Activated CD8-positive, alpha-beta T cell treated with anti-CD3 and anti-CD28 coated beads for 36 hours (primary cell): ENCODE data around the gene PIEZO2. TPM values are rescaled to one million over a fixed set of nuclear protein-coding genes. Genes with fewer than 3 reads are reported as not detected.

Experiments used
- ATAC-seq: fragments of 200-7000 bp; cut with Tn5 transposase; one replicate; pipeline ENCODE4 v1.10.0; 2021; ENCODE audit warnings: mild to moderate bottlenecking, moderate library complexity
- CTCF ChIA-PET: fragments of 350-600 bp; sonication (Branson Sonifier 250); formaldehyde crosslinking; loops from one replicate; lab custom pipeline; 2021; ENCODE audit warnings: antibody characterized with exemption; lab: Charles Lee
- POLR2A ChIA-PET: fragments of 350-600 bp; sonication (Branson Sonifier 250); formaldehyde crosslinking; loops from one replicate; lab custom pipeline; 2021; ENCODE audit warnings: antibody characterized with exemption; lab: Charles Lee
- DNase-seq: peaks from one replicate; pipeline ENCODE4 v3.0.0-alpha.2; 2020
- H3K27ac Mint-ChIP-seq: one replicate; pipeline ENCODE4 v1.8.0; 2021; ENCODE audit warnings: mild to moderate bottlenecking, mixed read lengths
- H3K27me3 Mint-ChIP-seq: one replicate; pipeline ENCODE4 v1.8.0; 2021; ENCODE audit warnings: mixed read lengths
- H3K36me3 Mint-ChIP-seq: one replicate; pipeline ENCODE4 v1.8.0; 2021; ENCODE audit warnings: low read depth, mixed read lengths
- H3K4me1 Mint-ChIP-seq: one replicate; pipeline ENCODE4 v1.8.0; 2021; ENCODE audit warnings: low read depth, mixed read lengths
- H3K4me3 Mint-ChIP-seq: one replicate; pipeline ENCODE4 v1.8.0; 2021; ENCODE audit warnings: mild to moderate bottlenecking, moderate library complexity, mixed read lengths
- H3K9me3 Mint-ChIP-seq: one replicate; pipeline ENCODE4 v1.8.0; 2021; ENCODE audit warnings: mixed read lengths
- intact Hi-C: fragments of 100-400 bp; cut with micrococcal nuclease; formaldehyde crosslinking; loops from one replicate; pipeline ENCODE4 v1.10.0; 2022
- total RNA-seq, 2 experiments: library from RNA; stranded (reverse); gene quantifications; one replicate each; pipeline ENCODE4 v1.2.3, GENCODE V29; 2021
- TF ChIP-seq, protein P1 (sequence below): fragments of 200-600 bp; IDR thresholded peaks from one replicate; pipeline ENCODE4 v1.8.0; 2022; ENCODE audit warnings: antibody characterized with exemption, mild to moderate bottlenecking

Gene PIEZO2
- total RNA-seq, 2 experiments from 2014 or later: not detected

DNA sequence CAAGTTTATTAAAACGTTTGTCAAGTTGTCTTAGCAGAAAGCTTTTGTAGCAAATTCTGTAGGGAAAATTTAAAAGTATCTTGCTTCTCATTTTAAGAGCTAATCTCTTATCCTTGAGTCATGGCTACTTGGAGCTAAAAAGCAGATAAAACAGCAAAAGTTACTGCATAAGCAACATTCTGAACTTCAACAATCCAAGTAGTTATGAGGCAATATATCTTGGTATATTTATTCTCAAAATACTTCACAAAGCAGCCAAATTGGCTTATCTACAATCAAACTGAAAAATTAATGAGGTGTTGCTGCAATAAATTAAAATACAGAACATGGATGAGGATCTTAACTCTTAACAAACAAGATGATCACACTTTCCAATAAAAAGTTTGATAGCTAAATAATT is 306.5 kb downstream of the PIEZO2 start:
- CTCF ChIA-PET: interaction anchor here (1.9 kb wide), 1 partner anchor 9 kb away, joined by 6 read pairs; no protein-coding TSS in a partner anchor
- DNase-seq: no peak
- H3K9me3 Mint-ChIP-seq: no peaks in the 10 kb centered on the region
- H3K27me3 Mint-ChIP-seq: no peaks in the 10 kb centered on the region
- no peaks in the 10 kb centered on the region for H3K36me3 Mint-ChIP-seq
- no peak overlapping the region for H3K27ac Mint-ChIP-seq
- POLR2A ChIA-PET: no interaction called here
- TF ChIP-seq, protein P1, sequence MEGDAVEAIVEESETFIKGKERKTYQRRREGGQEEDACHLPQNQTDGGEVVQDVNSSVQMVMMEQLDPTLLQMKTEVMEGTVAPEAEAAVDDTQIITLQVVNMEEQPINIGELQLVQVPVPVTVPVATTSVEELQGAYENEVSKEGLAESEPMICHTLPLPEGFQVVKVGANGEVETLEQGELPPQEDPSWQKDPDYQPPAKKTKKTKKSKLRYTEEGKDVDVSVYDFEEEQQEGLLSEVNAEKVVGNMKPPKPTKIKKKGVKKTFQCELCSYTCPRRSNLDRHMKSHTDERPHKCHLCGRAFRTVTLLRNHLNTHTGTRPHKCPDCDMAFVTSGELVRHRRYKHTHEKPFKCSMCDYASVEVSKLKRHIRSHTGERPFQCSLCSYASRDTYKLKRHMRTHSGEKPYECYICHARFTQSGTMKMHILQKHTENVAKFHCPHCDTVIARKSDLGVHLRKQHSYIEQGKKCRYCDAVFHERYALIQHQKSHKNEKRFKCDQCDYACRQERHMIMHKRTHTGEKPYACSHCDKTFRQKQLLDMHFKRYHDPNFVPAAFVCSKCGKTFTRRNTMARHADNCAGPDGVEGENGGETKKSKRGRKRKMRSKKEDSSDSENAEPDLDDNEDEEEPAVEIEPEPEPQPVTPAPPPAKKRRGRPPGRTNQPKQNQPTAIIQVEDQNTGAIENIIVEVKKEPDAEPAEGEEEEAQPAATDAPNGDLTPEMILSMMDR: no peak
- no peak overlapping the region for H3K4me3 Mint-ChIP-seq
- no peaks in the 10 kb centered on the region for H3K4me1 Mint-ChIP-seq
- intact Hi-C loops: loop anchor here (10.0 kb wide), 1 partner anchor 62 kb away; no protein-coding TSS in a partner anchor
- no peak for ATAC-seq

DNA sequence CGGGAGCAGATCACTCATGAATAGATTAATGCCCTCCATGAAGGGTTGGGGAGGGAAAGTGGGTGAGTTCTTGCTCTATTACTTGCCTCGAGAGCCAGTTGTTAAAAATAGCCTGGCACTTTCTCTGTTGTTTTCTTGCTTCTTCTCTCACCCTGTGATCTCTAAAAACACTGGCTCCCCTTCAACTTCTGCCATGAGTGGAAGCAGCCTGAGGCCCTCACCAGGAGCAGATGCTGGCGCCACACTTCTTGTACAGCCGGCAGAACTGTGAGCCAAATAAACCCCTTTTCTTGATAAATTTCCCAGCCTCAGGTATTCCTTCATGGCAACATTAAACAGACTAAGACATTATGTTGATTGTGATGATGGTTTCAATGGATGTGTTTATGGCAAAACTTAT is 307.0 kb downstream of the PIEZO2 start:
- intact Hi-C loops: loop anchor here (10.0 kb wide), 1 partner anchor 62 kb away; no protein-coding TSS in a partner anchor
- no peak for ATAC-seq
- TF ChIP-seq, protein P1: no peak
- H3K9me3 Mint-ChIP-seq: no peaks in the 10 kb centered on the region
- no peaks in the 10 kb centered on the region for H3K4me1 Mint-ChIP-seq
- DNase-seq: no peak
- ChIA-PET POLR2A (no interaction called here), CTCF (interaction anchor here (1.9 kb wide), 1 partner anchor 10 kb away, joined by 6 read pairs; no protein-coding TSS in a partner anchor)
- no peak overlapping the region for H3K4me3 Mint-ChIP-seq
- H3K27me3 Mint-ChIP-seq: no peaks in the 10 kb centered on the region
- no peak overlapping the region for H3K27ac Mint-ChIP-seq
- no peaks in the 10 kb centered on the region for H3K36me3 Mint-ChIP-seq

DNA sequence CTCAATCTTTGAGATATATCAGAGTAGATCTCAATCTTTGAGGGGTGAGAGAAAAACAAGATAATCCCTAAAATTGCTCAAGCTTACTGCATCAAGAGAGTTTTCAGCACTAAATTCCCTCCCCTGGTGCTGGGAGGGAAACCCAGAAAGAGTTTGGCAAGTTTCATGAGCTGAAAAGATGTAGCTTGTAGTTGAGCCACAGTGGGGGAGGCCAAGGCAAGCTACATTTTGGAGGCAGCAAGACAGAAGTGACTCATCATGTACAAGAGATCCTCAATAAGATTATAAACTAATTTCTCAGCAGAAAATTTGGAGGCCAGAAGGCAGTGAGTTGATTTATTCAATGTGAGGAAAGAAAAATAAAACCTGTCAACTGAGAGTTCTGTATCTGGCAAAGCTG is 308.2 kb downstream of the PIEZO2 start:
- ChIA-PET POLR2A (interaction anchor here (0.5 kb wide), 1 partner anchor 1169 kb away, joined by 3 read pairs; no protein-coding TSS in a partner anchor), CTCF (interaction anchor here (1.2 to 1.9 kb wide), 3 partner anchors 9 to 54 kb away, joined by 5 read pairs; no protein-coding TSS in a partner anchor)
- no peak for DNase-seq
- intact Hi-C loops: loop anchor here (10.0 kb wide), 1 partner anchor 64 kb away; no protein-coding TSS in a partner anchor
- ATAC-seq: no peak
- no peaks in the 10 kb centered on the region for H3K27me3 Mint-ChIP-seq
- no peak overlapping the region for H3K27ac Mint-ChIP-seq
- TF ChIP-seq, protein P1: no peak
- no peak overlapping the region for H3K4me3 Mint-ChIP-seq
- no peaks in the 10 kb centered on the region for H3K4me1 Mint-ChIP-seq
- H3K9me3 Mint-ChIP-seq: no peaks in the 10 kb centered on the region
- H3K36me3 Mint-ChIP-seq: no peaks in the 10 kb centered on the region

DNA sequence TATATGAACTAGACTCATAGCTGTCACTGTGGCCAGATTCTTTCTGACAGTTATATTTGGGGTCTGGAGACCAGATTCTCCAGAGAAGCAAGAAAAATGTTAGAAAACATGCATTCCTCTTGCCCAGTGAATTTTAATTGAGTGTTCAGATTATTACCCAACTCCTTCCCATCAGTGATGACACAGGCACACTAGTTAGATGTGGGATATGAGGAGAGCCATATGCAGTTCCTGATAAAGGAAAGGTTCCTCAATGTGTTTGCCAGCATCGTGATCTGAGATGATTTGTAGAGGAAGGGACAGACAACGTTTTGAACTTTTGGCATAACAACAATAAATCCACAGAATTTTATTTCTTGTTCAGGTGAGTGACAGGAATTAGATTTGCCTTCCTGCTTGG is 308.6 kb downstream of the PIEZO2 start:
- CTCF ChIA-PET: interaction anchor here (1.2 to 1.9 kb wide), 3 partner anchors 9 to 54 kb away, joined by 5 read pairs; no protein-coding TSS in a partner anchor
- no peaks in the 10 kb centered on the region for H3K4me1 Mint-ChIP-seq

DNA sequence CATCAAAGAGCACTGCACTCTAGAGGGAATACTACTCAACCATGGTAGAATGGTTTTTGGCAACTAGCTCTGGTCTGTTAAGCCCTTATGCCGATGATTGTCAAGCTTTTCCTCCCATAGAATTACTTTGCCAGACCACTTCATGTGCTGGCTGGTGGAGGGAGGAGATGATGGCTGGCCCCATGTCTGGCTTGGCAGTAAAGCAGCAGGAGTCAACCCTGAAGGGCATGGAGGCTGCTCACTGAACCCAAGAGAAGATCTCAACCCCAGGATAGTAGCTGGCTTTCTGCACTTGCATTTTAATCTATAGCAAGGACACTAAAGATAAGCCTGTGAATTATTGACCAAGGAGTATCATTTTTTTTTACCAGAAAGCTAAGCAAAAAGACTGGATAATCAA is 309.9 kb downstream of the PIEZO2 start:
- DNase-seq (no peak), ATAC-seq (no peak)
- Mint-ChIP-seq H3K36me3 (no peaks in the 10 kb centered on the region), H3K4me1 (no peaks in the 10 kb centered on the region), H3K4me3 (no peak overlapping the region), H3K27me3 (no peaks in the 10 kb centered on the region), H3K27ac (no peak overlapping the region), H3K9me3 (no peaks in the 10 kb centered on the region)
- intact Hi-C loops: no loop called here
- ChIA-PET CTCF (interaction anchor here (0.5 to 1.7 kb wide), 2 partner anchors 12 to 818 kb away, joined by 3 to 7 read pairs; no protein-coding TSS in a partner anchor), POLR2A (no interaction called here)
- TF ChIP-seq, protein P1: no peak

More for the DNA sequence above, 308.6 kb downstream of the PIEZO2 start:
- TF ChIP-seq, protein P1: no peak
- H3K4me3 Mint-ChIP-seq: no peak overlapping the region
- H3K27ac Mint-ChIP-seq: no peak overlapping the region
- H3K27me3 Mint-ChIP-seq: no peaks in the 10 kb centered on the region
- H3K9me3 Mint-ChIP-seq: no peaks in the 10 kb centered on the region
- H3K36me3 Mint-ChIP-seq: no peaks in the 10 kb centered on the region
- POLR2A ChIA-PET: no interaction called here
- no peak for DNase-seq
- intact Hi-C loops: loop anchor here (10.0 kb wide), 1 partner anchor 64 kb away; no protein-coding TSS in a partner anchor
- ATAC-seq: no peak
